Measurements from ENCODE around the gene ZC3H12D.

ZC3H12D gene

DNA sequence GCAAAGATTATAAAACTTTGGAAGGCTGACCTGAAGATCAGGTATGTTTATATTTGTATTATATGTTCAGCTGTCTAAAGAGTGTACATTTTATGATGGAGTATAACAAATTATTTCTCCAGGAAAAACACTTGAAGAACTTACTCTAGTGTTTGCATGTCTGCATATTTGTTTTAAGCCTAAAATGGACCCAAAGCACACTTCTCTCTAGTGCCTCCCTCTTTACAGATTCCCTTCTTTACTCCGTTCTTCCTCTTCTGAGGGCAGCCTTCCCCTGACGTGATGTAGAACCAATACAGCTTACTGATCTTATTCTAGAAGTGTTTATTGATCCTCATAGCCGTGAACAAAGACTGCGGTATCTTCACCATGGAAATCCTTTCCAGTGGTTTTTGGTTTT is 70.8 kb downstream of the ZC3H12D start:
- DNase-seq (ENCODE audit: low read depth): no peak

DNA sequence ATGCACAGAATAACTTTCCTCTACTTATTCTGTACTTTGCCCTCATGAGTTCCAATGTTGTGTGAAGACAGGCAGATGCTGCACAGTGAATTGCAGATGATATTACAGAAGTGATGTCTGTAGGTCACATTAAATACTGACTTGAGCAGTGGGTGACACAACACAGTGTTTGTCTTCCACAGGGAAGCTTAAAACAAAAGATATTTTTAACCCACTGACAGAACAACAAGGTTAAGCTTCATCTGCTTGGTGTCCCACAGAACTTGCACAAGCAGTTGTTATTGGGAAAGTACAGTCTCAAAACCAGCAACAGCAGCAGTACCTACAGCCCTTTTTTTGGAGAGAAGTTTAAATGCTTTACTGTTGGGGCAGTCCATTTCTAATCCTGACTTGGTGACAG is 74.3 kb downstream of the ZC3H12D start:
- no peak for DNase-seq (ENCODE audit: low read depth)

DNA sequence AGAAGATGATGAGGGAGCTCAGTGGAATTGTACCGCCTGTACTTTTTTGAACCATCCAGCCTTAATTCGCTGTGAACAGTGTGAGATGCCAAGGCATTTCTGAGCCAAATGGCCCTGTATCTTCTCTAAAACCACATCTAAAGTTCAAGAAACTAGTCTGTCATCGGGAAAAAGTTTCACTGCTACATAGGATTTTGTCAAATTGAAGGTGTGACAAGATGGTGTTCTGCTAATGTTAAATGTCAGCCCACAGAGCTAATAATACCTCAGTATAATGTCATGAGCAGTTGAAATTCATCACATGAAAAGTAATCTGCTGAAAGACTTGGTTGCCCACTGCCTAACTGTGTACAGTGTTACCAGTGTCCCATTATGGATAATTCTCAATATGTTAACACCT is 75.2 kb downstream of the ZC3H12D start:
- no peak for DNase-seq (ENCODE audit: low read depth)

- DNase-seq (ENCODE audit: low read depth): no peak
Measured at GRCh38 chr6:149405823-149406765, 78.7 kb downstream of the ZC3H12D start.

DNA sequence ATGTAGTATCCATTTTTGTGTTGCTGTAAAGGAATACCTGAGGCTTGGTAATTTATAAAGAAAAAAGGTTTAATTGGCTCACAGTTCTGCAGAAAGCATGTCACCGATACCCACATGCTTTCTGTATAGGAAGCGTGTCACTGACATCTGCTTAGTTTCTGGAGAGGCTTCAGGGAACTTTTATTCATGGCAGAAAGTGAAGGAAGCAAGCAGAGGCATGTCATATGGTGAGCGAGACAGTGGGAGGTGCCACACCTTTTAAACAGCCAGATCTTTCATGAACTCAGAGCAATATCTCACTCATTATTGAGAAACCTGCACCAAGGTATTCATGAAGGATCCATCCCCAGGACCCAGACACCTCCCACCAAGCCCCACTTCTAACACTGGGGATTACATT is 81.3 kb downstream of the ZC3H12D start:
- no peak for DNase-seq (ENCODE audit: low read depth)

DNA sequence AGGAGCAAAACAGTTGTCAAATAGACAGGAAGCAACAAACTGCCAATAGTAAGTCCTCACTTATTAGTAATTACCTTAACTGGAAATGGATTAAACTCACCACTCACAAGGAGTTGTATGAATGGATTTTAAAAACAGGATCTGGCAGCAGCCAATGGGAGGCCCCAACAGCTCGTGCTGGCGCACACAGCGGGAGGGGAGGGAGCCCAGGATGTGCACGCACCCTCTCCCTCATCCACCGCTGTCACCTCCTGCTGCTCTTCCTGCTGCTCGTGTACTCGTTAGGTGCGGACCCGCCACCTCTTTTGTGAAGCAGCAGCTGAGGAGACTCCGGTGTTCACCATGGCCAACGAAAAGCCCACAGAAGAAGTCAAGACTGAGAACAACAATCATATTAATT is 84.8 kb downstream of the ZC3H12D start, which contains the start of gene SUMO4:
SUMO4 (plus strand) TSS at position 213 of the 400 bp plus-strand sequence; CDS start at position 343, 130 bp downstream.
- no peak for DNase-seq (ENCODE audit: low read depth)

GRCh38 chr6:149397384-149397783 is 87.4 kb downstream of the ZC3H12D start:
- no peak for DNase-seq (ENCODE audit: low read depth)
